ENCODE results near the gene CTBP1. TPM values are rescaled to one million over a fixed set of nuclear protein-coding genes. Genes with fewer than 3 reads are reported as not detected.

CTBP1 gene
- polyA plus RNA-seq, 1 donor (not counting 4 experiments of a cell fraction or from before 2014, with no cell fraction given): 46.9 TPM

DNA sequence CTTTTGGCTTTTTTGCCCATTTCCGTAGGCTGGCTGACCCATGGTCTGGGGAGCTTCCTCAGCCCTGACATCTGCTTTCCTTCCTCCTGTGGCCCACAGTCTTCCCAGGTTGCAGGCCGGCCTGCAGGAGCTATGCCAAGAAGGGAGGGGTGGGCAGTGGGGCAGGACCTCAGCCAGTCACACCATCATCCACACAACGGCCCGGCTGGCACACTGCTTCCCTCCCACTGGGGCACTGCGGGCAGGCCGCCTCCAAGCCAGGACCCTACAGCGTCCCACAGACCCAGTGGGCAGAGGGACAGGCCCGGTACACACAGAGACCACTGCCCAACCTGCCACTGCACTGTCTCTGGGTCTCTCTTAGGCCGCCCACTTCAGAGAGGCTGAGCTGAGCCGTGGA is 38.0 kb downstream of the CTBP1 start:
- Histone ChIP-seq H3K27me3 (ENCODE audit: control insufficient read depth, extremely low read depth, insufficient read depth, low read length) (no peaks in the 10 kb centered on the region), H3K36me3 (ENCODE audit: control insufficient read depth in 2 of 2, extremely low read depth in 1 of 2, insufficient read depth in 2 of 2, low read length in 2 of 2) (peaks cover 24 to 32% of the 10 kb centered on the region in 2 experiments), H3K9ac (ENCODE audit: control insufficient read depth, extremely low read depth, insufficient read depth, low read length) (no peak overlapping the region), H4K20me1 (ENCODE audit: control insufficient read depth, extremely low read depth, insufficient read depth, low read length) (peaks cover 4% of the 10 kb centered on the region), H3K79me2 (ENCODE audit: control insufficient read depth, insufficient read depth, low read length) (no peaks in the 10 kb centered on the region), H3K9me1 (ENCODE audit: control insufficient read depth, extremely low read depth, insufficient read depth, low read length) (no peaks in the 10 kb centered on the region), H3K9me3 (ENCODE audit: control insufficient read depth, low read depth, low read length) (no peaks in the 10 kb centered on the region), H3K27ac (ENCODE audit: control insufficient read depth, insufficient read depth, low read length) (no peak overlapping the region), H3K4me1 (ENCODE audit: control insufficient read depth, extremely low read depth, insufficient read depth, low read length) (peaks cover 3% of the 10 kb centered on the region), H3K4me3 (ENCODE audit: control insufficient read depth in 2 of 3, extremely low read depth in 1 of 3, insufficient read depth in 2 of 3, low read depth in 1 of 3, low read length in 3 of 3) (no peak overlapping the region), H2AFZ (ENCODE audit: control insufficient read depth, low read length) (no peak overlapping the region), H3K4me2 (ENCODE audit: control insufficient read depth, extremely low read depth, insufficient read depth, low read depth, low read length) (no peak overlapping the region)
- no peak for DNase-seq (ENCODE audit: low read depth, low spot score)
- TF ChIP-seq, protein P1, sequence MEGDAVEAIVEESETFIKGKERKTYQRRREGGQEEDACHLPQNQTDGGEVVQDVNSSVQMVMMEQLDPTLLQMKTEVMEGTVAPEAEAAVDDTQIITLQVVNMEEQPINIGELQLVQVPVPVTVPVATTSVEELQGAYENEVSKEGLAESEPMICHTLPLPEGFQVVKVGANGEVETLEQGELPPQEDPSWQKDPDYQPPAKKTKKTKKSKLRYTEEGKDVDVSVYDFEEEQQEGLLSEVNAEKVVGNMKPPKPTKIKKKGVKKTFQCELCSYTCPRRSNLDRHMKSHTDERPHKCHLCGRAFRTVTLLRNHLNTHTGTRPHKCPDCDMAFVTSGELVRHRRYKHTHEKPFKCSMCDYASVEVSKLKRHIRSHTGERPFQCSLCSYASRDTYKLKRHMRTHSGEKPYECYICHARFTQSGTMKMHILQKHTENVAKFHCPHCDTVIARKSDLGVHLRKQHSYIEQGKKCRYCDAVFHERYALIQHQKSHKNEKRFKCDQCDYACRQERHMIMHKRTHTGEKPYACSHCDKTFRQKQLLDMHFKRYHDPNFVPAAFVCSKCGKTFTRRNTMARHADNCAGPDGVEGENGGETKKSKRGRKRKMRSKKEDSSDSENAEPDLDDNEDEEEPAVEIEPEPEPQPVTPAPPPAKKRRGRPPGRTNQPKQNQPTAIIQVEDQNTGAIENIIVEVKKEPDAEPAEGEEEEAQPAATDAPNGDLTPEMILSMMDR (optimal IDR thresholded peaks at IDR 0.05 in 1 of 3, IDR thresholded peaks at IDR 0.05 in 1 of 3, conservative IDR thresholded peaks at IDR 0.05 in 1 of 3; ENCODE audit: extremely low read depth in 1 of 3, insufficient read depth in 2 of 3, low read length in 3 of 3): no peak
- TF ChIP-seq EZH2 (IDR thresholded peaks at IDR 0.05; ENCODE audit: low read length): no peak
- dilution Hi-C loops (cut with MboI; ENCODE audit: extremely low pct_ligation_motif_present, low sequenced_read_pairs): no loop called here
- no peak for FAIRE-seq

DNA sequence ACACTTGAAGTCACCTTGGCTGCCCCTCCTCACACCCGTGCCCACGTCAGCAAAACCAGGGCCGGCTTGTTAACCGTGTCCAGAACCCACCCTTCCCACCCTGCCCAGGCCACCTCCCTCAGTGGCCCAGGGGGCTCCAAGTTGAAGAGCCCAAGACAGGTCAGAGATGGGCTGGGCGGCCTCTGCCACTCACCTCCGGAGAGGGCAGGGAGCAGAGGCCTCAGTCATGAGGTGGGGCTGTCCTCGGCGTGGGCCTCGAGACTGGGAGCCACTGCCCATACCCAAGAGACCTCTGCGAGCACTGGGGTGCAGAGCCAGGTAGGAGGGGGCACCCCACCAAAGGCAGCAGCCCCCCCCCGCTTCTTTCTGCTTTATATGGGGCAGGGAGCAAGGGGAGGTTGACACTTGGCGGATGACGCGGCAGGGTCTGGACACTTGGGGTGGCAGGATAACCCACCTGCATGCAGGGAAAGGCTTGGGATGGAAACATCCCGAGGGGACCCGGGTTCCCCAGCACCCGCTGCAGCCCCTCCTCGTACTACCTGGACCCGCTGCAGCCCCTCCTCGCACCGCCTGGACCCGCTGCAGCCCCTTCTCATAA is 38.6 kb downstream of the CTBP1 start:
- dilution Hi-C loops (cut with MboI; ENCODE audit: extremely low pct_ligation_motif_present, low sequenced_read_pairs): no loop called here
- no peak for TF ChIP-seq EZH2 (IDR thresholded peaks at IDR 0.05; ENCODE audit: low read length)
- TF ChIP-seq, protein P1 (optimal IDR thresholded peaks at IDR 0.05 in 1 of 3, IDR thresholded peaks at IDR 0.05 in 1 of 3, conservative IDR thresholded peaks at IDR 0.05 in 1 of 3; ENCODE audit: extremely low read depth in 1 of 3, insufficient read depth in 2 of 3, low read length in 3 of 3): no peak
- Histone ChIP-seq H3K9me1 (ENCODE audit: control insufficient read depth, extremely low read depth, insufficient read depth, low read length) (no peaks in the 10 kb centered on the region), H3K36me3 (ENCODE audit: control insufficient read depth in 2 of 2, extremely low read depth in 1 of 2, insufficient read depth in 2 of 2, low read length in 2 of 2) (peaks cover 20 to 26% of the 10 kb centered on the region in 2 experiments), H3K79me2 (ENCODE audit: control insufficient read depth, insufficient read depth, low read length) (no peaks in the 10 kb centered on the region), H4K20me1 (ENCODE audit: control insufficient read depth, extremely low read depth, insufficient read depth, low read length) (peaks cover 4% of the 10 kb centered on the region), H3K9ac (ENCODE audit: control insufficient read depth, extremely low read depth, insufficient read depth, low read length) (no peak overlapping the region), H3K27me3 (ENCODE audit: control insufficient read depth, extremely low read depth, insufficient read depth, low read length) (no peaks in the 10 kb centered on the region), H3K4me3 (ENCODE audit: control insufficient read depth in 2 of 3, extremely low read depth in 1 of 3, insufficient read depth in 2 of 3, low read depth in 1 of 3, low read length in 3 of 3) (no peak overlapping the region), H2AFZ (ENCODE audit: control insufficient read depth, low read length) (no peak overlapping the region), H3K4me2 (ENCODE audit: control insufficient read depth, extremely low read depth, insufficient read depth, low read depth, low read length) (no peak overlapping the region), H3K9me3 (ENCODE audit: control insufficient read depth, low read depth, low read length) (no peaks in the 10 kb centered on the region), H3K27ac (ENCODE audit: control insufficient read depth, insufficient read depth, low read length) (no peak overlapping the region), H3K4me1 (ENCODE audit: control insufficient read depth, extremely low read depth, insufficient read depth, low read length) (peaks cover 3% of the 10 kb centered on the region)
- FAIRE-seq (no peak), DNase-seq (ENCODE audit: low read depth, low spot score) (no peak)

All from keratinocyte (primary cell).